GM21576 (cell line): ENCODE measurements around the gene TRIM60.
"Not testable (repeated sequence)": the region's sequence is repeated elsewhere in the genome, so short reads cannot be mapped to it uniquely, and the experiment has no call there.

Experiments used
- ATAC-seq: cut with Tn5 transposase; IDR thresholded peaks from one replicate; pipeline ENCODE4 v1.9.1; 2021; ENCODE audit warnings: mild to moderate bottlenecking, moderate library complexity; ENCODE audit not compliant: unreplicated experiment

TRIM60 gene

GRCh38 chr4:165031436-165032211 lies at the start of gene TRIM60:
TRIM60 (plus strand) TSS chr4:165031999; CDS start chr4:165040073, 8,074 bp downstream.
- no peak for ATAC-seq

GRCh38 chr4:164989471-164989870 lies 42.3 kb upstream of the TRIM60 start:
- no peak for ATAC-seq

DNA sequence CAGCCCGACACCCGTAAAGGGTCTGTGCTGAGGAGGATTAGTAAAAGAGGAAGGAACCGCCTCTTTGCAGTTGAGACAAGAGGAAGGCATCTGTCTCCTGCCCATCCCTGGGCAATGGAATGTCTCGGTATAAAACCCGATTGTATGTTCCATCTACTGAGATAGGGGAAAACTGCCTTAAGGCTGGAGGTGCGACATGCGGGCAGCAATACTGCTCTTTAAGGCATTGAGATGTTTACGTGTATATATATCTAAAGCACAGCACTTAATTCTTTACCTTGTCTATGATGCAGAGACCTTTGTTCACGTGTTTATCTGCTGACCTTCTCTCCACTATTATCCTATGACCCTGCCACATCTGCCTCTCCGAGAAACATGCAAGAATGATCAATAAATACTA lies 41.0 kb upstream of the TRIM60 start:
- not testable (repeated sequence) for ATAC-seq

DNA sequence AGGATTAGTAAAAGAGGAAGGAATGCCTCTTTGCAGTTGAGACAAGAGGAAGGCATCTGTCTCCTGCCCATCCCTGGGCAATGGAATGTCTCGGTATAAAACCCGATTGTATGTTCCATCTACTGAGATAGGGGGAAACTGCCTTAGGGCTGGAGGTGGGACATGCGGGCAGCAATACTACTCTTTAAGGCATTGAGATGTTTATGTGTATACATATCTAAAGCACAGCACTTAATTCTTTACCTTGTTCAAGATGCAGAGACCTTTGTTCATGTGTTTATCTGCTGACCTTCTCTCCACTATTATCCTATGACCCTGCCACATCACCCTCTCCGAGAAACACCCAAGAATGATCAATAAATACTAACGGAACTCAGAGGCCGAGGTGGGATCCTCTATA lies 35.7 kb upstream of the TRIM60 start:
- not testable (repeated sequence) for ATAC-seq

GRCh38 chr4:164997324-164997723 lies 34.5 kb upstream of the TRIM60 start:
- no peak for ATAC-seq

- ATAC-seq = no peak
Measured at GRCh38 chr4:164997941-164998340, 33.9 kb upstream of the TRIM60 start.

DNA sequence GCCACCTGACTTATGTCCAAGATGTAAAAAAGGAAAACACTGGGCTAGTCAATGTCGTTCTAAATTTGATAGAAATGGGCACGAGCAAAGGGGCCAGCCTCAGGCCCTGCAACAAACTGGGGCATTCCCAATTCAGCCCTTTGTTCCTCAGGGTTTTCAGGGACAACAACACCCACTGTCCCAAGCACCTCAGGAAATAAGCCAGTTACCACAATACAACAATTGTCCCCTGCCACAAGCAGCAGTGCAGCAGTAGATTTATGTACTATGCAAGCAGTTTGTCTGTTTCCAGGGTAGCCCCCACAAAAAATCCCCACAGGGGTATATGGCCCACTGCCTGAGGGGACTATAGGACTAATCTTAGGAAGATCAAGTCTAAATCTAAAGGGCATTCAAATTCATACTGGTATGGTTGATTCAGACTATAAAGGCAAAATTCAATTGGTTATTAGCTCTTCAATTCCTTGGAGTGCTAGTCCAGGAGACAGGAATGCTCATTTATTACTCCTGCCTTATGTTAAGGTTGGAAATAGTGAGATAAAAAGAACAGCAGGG lies 33.2 kb upstream of the TRIM60 start:
- not testable (repeated sequence) for ATAC-seq

DNA sequence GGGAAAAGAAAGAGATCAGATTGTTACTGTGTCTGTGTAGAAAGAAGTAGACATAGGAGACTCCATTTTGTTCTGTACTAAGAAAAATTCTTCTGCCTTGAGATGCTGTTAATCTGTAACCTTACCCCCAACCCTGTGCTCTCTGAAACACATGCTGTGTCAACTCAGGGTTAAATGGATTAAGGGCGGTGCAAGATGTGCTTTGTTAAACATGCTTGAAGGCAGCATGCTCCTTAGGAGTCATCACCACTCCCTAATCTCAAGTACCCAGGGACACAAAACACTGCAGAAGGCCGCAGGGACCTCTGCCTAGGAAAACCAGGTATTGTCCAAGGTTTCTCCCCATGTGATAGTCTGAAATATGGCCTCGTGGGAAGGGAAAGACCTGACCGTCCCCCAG lies 29.8 kb upstream of the TRIM60 start:
- not testable (repeated sequence) for ATAC-seq

- no peak for ATAC-seq
Measured at GRCh38 chr4:165005352-165005925, 26.4 kb upstream of the TRIM60 start.

DNA sequence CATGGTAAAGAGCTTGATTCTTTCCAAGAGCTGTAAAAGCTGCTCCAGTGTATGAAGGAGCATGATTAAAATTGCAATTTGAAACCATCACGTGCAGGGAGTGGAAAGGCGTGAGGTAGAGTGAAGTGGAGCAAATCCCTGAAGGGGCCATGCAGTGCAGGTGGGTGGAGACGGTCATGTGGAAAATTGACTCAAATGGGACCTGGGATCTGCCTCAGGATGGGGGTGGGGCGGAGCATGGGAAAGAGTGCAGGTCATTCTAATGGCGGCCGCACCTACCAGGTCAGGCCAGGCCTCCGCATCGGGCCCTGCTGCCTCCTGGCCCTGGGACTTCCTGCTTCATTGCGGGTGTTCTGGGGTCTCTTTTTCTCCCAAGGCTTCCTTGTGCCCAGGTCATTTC lies 25.3 kb upstream of the TRIM60 start:
- ATAC-seq = no peak

DNA sequence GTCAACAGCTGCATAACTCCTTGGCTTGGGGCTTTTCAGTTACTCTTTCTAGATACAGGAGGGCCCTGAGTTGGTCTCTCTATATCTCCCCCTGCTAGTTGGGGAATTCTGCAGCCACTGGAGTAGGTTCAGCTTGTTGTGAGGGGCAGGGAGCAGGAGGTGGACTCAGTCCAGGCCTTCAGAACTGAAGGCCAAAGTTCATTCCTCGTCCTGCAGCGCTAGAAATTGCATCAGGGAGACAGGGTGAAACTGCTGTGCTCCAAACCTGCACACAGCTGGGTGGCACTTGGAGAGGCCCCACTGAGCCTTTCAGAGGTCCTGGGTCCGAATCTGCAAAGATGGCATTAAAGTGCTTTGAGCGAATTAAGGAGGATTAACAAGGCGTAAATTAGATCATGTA lies 24.9 kb upstream of the TRIM60 start:
- no peak for ATAC-seq

DNA sequence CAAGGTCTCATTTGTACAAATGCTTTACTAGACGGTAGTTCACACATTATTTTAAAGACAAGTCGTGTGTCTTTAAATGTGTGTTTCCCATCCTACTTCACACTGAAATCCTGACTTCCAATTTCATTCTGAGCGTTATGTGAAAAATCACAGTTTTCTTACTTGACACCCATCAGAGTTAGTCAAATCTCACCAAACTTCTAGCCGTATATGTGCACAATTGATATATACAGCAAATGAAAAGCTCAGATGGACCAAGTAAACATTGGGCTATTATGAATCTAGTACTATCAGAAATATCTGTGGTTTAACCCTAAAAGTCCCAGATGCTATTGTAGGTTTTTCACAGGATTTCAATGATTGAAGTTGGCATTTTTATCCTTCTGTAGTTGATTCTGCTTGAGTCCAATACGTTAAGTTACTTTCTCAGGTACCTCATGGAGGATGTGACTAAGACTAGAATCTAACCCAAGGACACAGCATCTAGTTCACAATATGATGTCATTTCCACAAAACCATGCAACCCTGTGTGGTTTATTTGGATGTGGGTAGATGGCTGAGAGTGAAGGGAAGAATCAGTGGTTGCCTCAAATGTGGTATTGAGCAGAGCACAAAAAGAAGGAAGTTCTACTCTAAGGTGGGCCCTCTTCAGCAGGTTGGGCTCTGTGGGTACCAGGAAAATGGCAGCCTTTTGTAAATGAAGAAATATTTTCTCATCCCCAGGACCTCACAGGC lies 22.1 kb upstream of the TRIM60 start:
- ATAC-seq = no peak

GRCh38 chr4:165010487-165010886 lies 21.3 kb upstream of the TRIM60 start:
- no peak for ATAC-seq

- no peak for ATAC-seq
Measured at GRCh38 chr4:165010991-165011390, 20.8 kb upstream of the TRIM60 start.

DNA sequence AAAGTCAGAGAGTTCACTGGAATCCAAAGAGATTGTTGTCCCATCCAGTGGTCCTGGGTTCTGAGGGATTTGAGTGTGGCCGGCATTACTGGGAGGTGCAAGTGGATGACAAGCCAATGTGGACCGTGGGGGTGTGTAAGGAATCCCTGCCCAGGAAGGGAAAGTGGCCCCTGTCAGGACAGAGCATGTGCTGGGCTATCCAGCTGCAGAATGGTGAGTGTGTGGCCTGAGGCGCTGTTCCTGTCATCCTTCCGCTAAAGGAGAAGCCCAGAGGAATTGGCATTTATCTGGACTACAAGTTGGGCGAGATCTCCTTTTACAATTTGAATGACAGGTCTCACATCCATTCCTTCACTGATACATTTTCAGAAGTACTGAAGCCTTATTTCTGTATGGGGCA lies 20.4 kb upstream of the TRIM60 start:
- no peak for ATAC-seq

GRCh38 chr4:165013691-165014090 lies 18.1 kb upstream of the TRIM60 start:
- no peak for ATAC-seq

GRCh38 chr4:165016971-165017370 lies 14.8 kb upstream of the TRIM60 start:
- ATAC-seq = no peak

- not testable (repeated sequence) for ATAC-seq
Measured at GRCh38 chr4:165019995-165020394, 11.8 kb upstream of the TRIM60 start.

GRCh38 chr4:165025782-165026181 lies 6.0 kb upstream of the TRIM60 start:
- not testable (repeated sequence) for ATAC-seq

DNA sequence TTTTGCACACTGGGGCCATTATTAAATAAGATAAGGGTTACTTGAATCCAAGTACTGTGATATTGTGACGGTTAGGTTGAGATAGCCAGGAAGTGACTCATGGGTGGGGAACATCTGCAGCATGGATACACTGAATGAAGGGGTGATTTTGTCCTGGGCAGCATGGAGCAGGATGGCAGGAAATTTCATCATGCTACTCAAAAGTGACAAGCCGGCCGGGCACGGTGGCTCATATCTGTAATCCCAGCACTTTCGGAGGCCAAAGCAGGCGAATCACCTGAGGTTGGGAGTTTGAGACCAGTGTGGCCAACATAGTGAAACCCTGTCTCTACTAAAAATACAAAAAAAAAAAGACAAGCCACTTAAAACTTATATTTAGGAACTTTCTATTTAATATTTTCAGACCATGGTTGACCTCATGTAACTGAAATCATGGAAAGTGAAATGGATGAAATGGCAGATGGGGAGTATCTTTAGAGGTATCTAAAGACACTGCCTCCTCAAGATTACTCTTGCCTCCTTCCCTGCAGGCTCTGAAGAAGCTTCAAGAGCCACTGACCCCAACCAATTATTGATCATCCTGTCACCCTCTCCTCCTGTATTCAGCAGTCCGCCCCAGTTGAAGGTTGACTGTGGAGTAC lies 3.9 kb upstream of the TRIM60 start:
- no peak for ATAC-seq

DNA sequence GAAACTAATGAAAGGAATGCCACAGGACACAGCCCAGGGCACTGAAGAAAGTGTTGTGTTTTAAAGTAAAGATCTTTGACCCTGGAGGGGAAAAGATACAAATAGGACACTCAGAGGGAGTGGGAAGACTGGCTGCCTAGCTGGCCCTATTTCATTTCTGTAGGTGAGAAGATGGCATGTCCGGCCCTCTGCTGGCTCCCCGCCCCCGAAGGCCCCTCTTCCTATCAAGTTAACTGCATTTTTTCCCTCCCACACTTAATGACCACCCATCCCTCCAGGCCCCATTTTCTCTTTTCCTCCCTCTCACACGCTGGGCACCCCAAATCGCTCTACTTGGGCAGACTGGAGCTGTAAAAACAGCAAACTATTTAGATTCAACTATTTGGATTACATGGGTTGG lies 16.4 kb downstream of the TRIM60 start:
- no peak for ATAC-seq
